BJ (cell line): ENCODE measurements around the gene PURA. TPM values are rescaled to one million over a fixed set of nuclear protein-coding genes. Genes with fewer than 3 reads are reported as not detected.

Experiments used
- CTCF ChIA-PET: fragments of 350-600 bp; formaldehyde crosslinking; extraction: SDS; loops from one replicate; lab custom pipeline; 2021; ENCODE audit warnings: antibody characterized with exemption, inconsistent platforms; lab: Yijun Ruan, JAX
- POLR2A ChIA-PET: fragments of 300-600 bp; sonication (Branson Sonifier 250); formaldehyde crosslinking; extraction: SDS; loops from one replicate; lab custom pipeline; 2021; ENCODE audit warnings: antibody characterized with exemption; lab: Charles Lee
- DNase-seq: peaks from one replicate; pipeline ENCODE4 v3.0.0-alpha.2; 2011; ENCODE audit warnings: low read depth
- H3K27me3 ChIP-seq: 2 replicates; pipeline ENCODE4 v1.6.0; 2011; ENCODE audit warnings: low read length; ENCODE audit not compliant: control insufficient read depth, insufficient read depth
- H3K36me3 ChIP-seq: 2 replicates; pipeline ENCODE4 v1.5.1; 2011; ENCODE audit warnings: low read length; ENCODE audit not compliant: control insufficient read depth, insufficient read depth
- H3K4me3 ChIP-seq: 2 replicates; pipeline ENCODE4 v1.5.1; 2011; ENCODE audit warnings: low read depth, mild to moderate bottlenecking, control low read depth, low read length
- polyA plus RNA-seq: library from polyadenylated mRNA; depleted of rRNA; stranded (reverse); fragments of >200 nt; gene quantifications from 2 replicates; pipeline ENCODE4 v1.2.3, GENCODE V29; 2011; rRNA removed
- TF ChIP-seq, protein P1 (sequence below): IDR thresholded peaks from 2 replicates; pipeline ENCODE4 v1.5.1; 2011; ENCODE audit warnings: low read depth, mild to moderate bottlenecking, control low read depth, inconsistent platforms, low read length, moderate library complexity; ENCODE audit not compliant: insufficient read depth

Gene PURA
- polyA plus RNA-seq, 1 experiment: 5.2 TPM

DNA sequence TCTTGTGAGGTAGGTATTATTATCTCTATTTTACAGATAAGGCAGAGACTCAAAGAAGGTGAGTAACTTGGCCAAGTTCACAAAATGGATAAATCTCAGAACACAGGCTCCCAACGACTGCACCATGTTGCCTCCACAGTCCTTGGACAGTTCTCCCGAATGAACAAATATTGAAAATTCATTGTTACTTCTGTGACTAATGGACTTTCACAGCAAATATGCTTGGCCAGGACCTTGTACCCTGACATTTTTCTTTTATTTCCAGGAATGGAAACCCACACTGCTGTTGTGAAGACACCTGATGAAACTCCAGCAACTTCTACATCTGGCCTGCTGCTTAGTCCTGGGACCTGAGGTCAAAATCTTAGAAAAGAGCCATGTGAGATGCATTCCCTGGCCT is 58.6 kb downstream of the PURA start:
- Histone ChIP-seq H3K36me3 (no peaks in the 10 kb centered on the region), H3K4me3 (no peak overlapping the region), H3K27me3 (no peaks in the 10 kb centered on the region)
- ChIA-PET POLR2A (no interaction called here), CTCF (no interaction called here)
- DNase-seq: no peak
- TF ChIP-seq, protein P1, sequence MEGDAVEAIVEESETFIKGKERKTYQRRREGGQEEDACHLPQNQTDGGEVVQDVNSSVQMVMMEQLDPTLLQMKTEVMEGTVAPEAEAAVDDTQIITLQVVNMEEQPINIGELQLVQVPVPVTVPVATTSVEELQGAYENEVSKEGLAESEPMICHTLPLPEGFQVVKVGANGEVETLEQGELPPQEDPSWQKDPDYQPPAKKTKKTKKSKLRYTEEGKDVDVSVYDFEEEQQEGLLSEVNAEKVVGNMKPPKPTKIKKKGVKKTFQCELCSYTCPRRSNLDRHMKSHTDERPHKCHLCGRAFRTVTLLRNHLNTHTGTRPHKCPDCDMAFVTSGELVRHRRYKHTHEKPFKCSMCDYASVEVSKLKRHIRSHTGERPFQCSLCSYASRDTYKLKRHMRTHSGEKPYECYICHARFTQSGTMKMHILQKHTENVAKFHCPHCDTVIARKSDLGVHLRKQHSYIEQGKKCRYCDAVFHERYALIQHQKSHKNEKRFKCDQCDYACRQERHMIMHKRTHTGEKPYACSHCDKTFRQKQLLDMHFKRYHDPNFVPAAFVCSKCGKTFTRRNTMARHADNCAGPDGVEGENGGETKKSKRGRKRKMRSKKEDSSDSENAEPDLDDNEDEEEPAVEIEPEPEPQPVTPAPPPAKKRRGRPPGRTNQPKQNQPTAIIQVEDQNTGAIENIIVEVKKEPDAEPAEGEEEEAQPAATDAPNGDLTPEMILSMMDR: no peak

DNA sequence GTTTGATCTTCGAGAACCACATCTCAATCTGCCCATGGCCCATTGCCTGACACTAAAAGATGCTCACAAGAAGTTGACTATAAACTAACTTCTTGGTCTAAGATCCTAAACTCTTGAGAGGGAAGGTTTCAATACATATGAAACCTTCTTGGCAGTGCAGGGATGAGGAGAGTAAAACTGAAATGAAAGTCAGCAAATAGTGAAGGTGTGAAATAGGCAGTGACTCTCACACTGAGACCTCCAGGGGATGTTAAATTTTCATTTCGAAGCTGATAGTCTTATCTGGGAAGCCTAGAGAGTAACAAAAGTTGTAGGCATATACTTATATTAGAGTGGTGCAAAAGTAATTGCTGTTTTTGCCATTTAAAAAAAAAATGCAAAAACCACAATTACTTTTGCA is 60.1 kb downstream of the PURA start:
- ChIA-PET POLR2A (no interaction called here), CTCF (interaction anchor here (0.8 to 1.5 kb wide), 4 partner anchors 27 to 184 kb away, joined by 3 to 4 read pairs (median 4); no protein-coding TSS in a partner anchor)
- H3K27me3 ChIP-seq: no peaks in the 10 kb centered on the region
- DNase-seq: no peak
- H3K36me3 ChIP-seq: no peaks in the 10 kb centered on the region
- H3K4me3 ChIP-seq: no peak overlapping the region
- TF ChIP-seq, protein P1: no peak

DNA sequence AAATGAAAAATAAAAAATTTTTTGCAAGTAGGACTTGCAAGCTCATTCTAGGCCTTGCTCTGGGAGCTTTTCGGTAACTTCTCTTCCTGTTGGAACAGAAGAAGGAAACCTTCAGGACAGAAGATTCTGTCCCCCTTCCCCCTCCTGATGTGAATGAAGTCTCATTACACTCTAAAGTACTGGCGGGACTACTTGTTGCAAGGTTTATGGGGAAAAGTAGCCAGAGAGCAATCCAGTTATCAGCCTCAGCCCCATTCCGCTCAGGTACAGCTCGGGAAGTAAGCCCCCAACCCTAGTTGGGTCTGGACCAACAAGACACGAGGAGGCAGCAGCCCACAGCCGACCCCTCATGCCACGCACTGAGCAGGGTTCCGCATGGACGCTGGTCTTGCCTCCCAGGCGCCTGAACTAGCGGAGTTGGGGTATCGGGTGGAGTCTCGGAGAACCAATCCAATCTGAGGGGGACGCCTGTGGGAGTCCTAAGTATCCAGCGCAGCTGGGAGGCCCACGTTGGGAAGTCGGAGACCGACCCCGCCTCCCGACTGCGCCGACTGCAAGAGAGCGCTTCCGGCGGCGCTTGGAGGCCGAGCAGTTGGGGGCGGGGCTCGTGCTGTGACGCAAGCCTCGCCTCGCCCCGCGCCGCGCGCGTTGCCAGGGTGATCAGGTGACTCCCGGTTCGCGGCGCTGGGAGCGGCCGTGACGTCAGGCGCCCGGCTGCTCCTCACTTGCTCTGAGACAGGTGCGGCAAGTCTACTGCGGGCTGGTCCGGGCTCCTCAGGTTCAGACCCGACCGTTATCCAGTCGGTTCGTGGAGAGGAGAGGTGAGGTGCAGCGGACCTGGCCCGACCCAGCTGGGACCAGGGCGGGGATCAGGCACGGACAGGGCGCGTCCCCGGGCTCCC is 60.8 kb downstream of the PURA start, which contains the start of gene CYSTM1:
Gene CYSTM1 (plus strand): TSS at position 724 of the 902 bp plus-strand sequence. CDS start 19,278 bp downstream, outside the sequence.
- no peaks in the 10 kb centered on the region for H3K27me3 ChIP-seq
- TF ChIP-seq, protein P1: no peak
- H3K4me3 ChIP-seq: peak within 1 kb of the TSS; percentile 95
- no peaks in the 10 kb centered on the region for H3K36me3 ChIP-seq
- peak; percentile 56 for DNase-seq
- ChIA-PET CTCF (interaction anchor here (0.7 to 1.5 kb wide), 5 partner anchors 26 to 248 kb away, joined by 3 to 4 read pairs (median 4); no protein-coding TSS in a partner anchor), POLR2A (interaction anchor here (0.5 kb wide), 1 partner anchor 204 kb away, joined by 5 read pairs; no protein-coding TSS in a partner anchor)

Other genes with a start within 250 kb of the PURA start
- gene NRG2, start 70.8 kb upstream of the PURA start, polyA plus RNA-seq: not detected in 2 replicates
- gene IGIP, start 11.8 kb downstream of the PURA start, polyA plus RNA-seq: 1.5 and 3.8 TPM in 2 replicates
- gene CYSTM1, start 61.1 kb downstream of the PURA start, polyA plus RNA-seq: 29.8 and 33.1 TPM in 2 replicates
- 97.7 and 114 TPM in 2 replicates for gene PFDN1, start 189.0 kb downstream of the PURA start, polyA plus RNA-seq
- gene HBEGF, start 232.5 kb downstream of the PURA start, polyA plus RNA-seq: 2.4 and 3.1 TPM in 2 replicates
- gene SLC4A9, start 246.1 kb downstream of the PURA start, polyA plus RNA-seq: not detected in 2 replicates